ENCODE results near the gene IL1RN.

Gene IL1RN

GRCh38 chr2:113134717-113135116 lies 7.3 kb downstream of the IL1RN start:
- no peak for TF ChIP-seq CTCF (IDR thresholded peaks at IDR 0.05)

GRCh38 chr2:113135317-113135716 lies 7.9 kb downstream of the IL1RN start:
- TF ChIP-seq CTCF (IDR thresholded peaks at IDR 0.05): no peak

- TF ChIP-seq CTCF (IDR thresholded peaks at IDR 0.05): peak; percentile 54; the same call in 1 of the 2 replicates
Measured at GRCh38 chr2:113136828-113137775, 9.7 kb downstream of the IL1RN start.

GRCh38 chr2:113137827-113138226 lies 10.4 kb downstream of the IL1RN start:
- no peak for TF ChIP-seq CTCF (IDR thresholded peaks at IDR 0.05)

- peak; percentile 67 for TF ChIP-seq CTCF (IDR thresholded peaks at IDR 0.05)
Measured at GRCh38 chr2:113138428-113139322, 11.3 kb downstream of the IL1RN start.

GRCh38 chr2:113141451-113141850 lies 14.1 kb downstream of the IL1RN start:
- no peak for TF ChIP-seq CTCF (IDR thresholded peaks at IDR 0.05)

GRCh38 chr2:113142290-113142689 lies 14.9 kb downstream of the IL1RN start:
- no peak for TF ChIP-seq CTCF (IDR thresholded peaks at IDR 0.05)

Data from LNCAP (cell line).